ENCODE results near the gene PRKCA. TPM values are rescaled to one million over a fixed set of nuclear protein-coding genes. Genes with fewer than 3 reads are reported as not detected.

PRKCA gene
- total and polyA plus RNA-seq, 2 of the 13 experiments (the other 11 are each of a cell fraction or from before 2014, with no cell fraction given), result 18.5 to 21.5 TPM

GRCh38 chr17:66775271-66775670, 472.9 kb downstream of the PRKCA start:
- peaks cover 3 to 33% of the 10 kb centered on the region in 2 experiments for H3K36me3 ChIP-seq (replicated peaks in 1 of 2; ENCODE audit: control insufficient read depth in 1 of 2, insufficient read depth in 2 of 2, low read length in 2 of 2)
- no peaks in the 10 kb centered on the region for H4K20me1 ChIP-seq (ENCODE audit: insufficient read depth, low read length)
- ChIA-PET POLR2A (no interaction called here), CTCF (ENCODE audit: low intra/inter-chr PET ratio, low total read pairs) (no interaction called here)
- H3K27me3 ChIP-seq (ENCODE audit: control insufficient read depth in 1 of 2, insufficient read depth in 2 of 2, low read length in 2 of 2), result no peaks in the 10 kb centered on the region; a peak in 1 of 5 replicates
- H3K79me2 ChIP-seq (ENCODE audit: insufficient read depth, low read length), result no peaks in the 10 kb centered on the region
- WGBS (ENCODE audit: low lambda C conversion rate), result 98% methylated on average over 6 of the region's 6 CpGs
- intact Hi-C loops (cut with micrococcal nuclease; ENCODE audit: unreplicated experiment) (no loop called here), in situ Hi-C loops (cut with HindIII; ENCODE audit: extremely low pct_ligation_motif_present, low pct_unique_long_range_greater_than_20kb) (no loop called here)
- no peak for TF ChIP-seq STAT6 (CRISPR knock-in tag; IDR thresholded peaks at IDR 0.05; ENCODE audit: borderline replicate concordance)
- no TSS peak for BruUV-seq (replicated peaks)
- DNase-seq (ENCODE audit: low spot score), result no peak
- no peaks in the 10 kb centered on the region for H3K9me3 ChIP-seq (ENCODE audit: low read length)
- no peak for FAIRE-seq
- H3K4me1 ChIP-seq (ENCODE audit: insufficient read depth, low read length), result peaks cover 21% of the 10 kb centered on the region
- no peak for ATAC-seq
- no peak overlapping the region for H3K4me3 ChIP-seq (replicated peaks in 1 of 3; ENCODE audit: insufficient read depth in 1 of 3, low read depth in 2 of 3, low read length in 3 of 3)
- no peak overlapping the region for H3K27ac ChIP-seq (ENCODE audit: extremely low read length, insufficient read depth, low read length)
- H2AFZ ChIP-seq (ENCODE audit: low read length), result no peak overlapping the region
- no peak overlapping the region for H3K9ac ChIP-seq (ENCODE audit: insufficient read depth, low read depth, low read length)
- no peak overlapping the region for H3K4me2 ChIP-seq (ENCODE audit: low read depth, low read length)

- no peaks in the 10 kb centered on the region for H4K20me1 ChIP-seq (ENCODE audit: insufficient read depth, low read length)
- H3K4me3 ChIP-seq (replicated peaks in 1 of 3; ENCODE audit: insufficient read depth in 1 of 3, low read depth in 2 of 3, low read length in 3 of 3), result no peak overlapping the region
- FAIRE-seq, result no peak
- DNase-seq (ENCODE audit: low spot score), result no peak
- in situ Hi-C loops (cut with HindIII; ENCODE audit: extremely low pct_ligation_motif_present, low pct_unique_long_range_greater_than_20kb) (no loop called here), intact Hi-C loops (cut with micrococcal nuclease; ENCODE audit: unreplicated experiment) (no loop called here)
- peaks cover 3 to 33% of the 10 kb centered on the region in 2 experiments for H3K36me3 ChIP-seq (replicated peaks in 1 of 2; ENCODE audit: control insufficient read depth in 1 of 2, insufficient read depth in 2 of 2, low read length in 2 of 2)
- peaks cover 21% of the 10 kb centered on the region for H3K4me1 ChIP-seq (ENCODE audit: insufficient read depth, low read length)
- no peak overlapping the region for H3K4me2 ChIP-seq (ENCODE audit: low read depth, low read length)
- no peak overlapping the region for H2AFZ ChIP-seq (ENCODE audit: low read length)
- 89% methylated on average over 7 of the region's 7 CpGs for WGBS (ENCODE audit: low lambda C conversion rate)
- no peak for ATAC-seq
- H3K27me3 ChIP-seq (ENCODE audit: control insufficient read depth in 1 of 2, insufficient read depth in 2 of 2, low read length in 2 of 2), result no peaks in the 10 kb centered on the region; a peak in 1 of 5 replicates
- H3K79me2 ChIP-seq (ENCODE audit: insufficient read depth, low read length), result no peaks in the 10 kb centered on the region
- H3K9ac ChIP-seq (ENCODE audit: insufficient read depth, low read depth, low read length), result no peak overlapping the region
- H3K27ac ChIP-seq (ENCODE audit: extremely low read length, insufficient read depth, low read length), result no peak overlapping the region
- ChIA-PET POLR2A (no interaction called here), CTCF (ENCODE audit: low intra/inter-chr PET ratio, low total read pairs) (no interaction called here)
- BruUV-seq (replicated peaks), result no TSS peak
- no peaks in the 10 kb centered on the region for H3K9me3 ChIP-seq (ENCODE audit: low read length)
- no peak for TF ChIP-seq AGO1 (IDR thresholded peaks at IDR 0.05; ENCODE audit: low read depth, low read length, poor library complexity, severe bottlenecking)
- TF ChIP-seq ZNF547 (CRISPR knock-in tag; IDR thresholded peaks at IDR 0.05), result no peak
- TF ChIP-seq TFAP4 (IDR thresholded peaks at IDR 0.05; ENCODE audit: borderline replicate concordance, low read depth), result no peak
- TF ChIP-seq THAP8 (CRISPR knock-in tag; IDR thresholded peaks at IDR 0.05; ENCODE audit: borderline replicate concordance), result no peak
- TF ChIP-seq ZNF691 (CRISPR knock-in tag; IDR thresholded peaks at IDR 0.05; ENCODE audit: borderline replicate concordance, low read depth), result no peak
- no peak for TF ChIP-seq E2F1 (CRISPR knock-in tag; IDR thresholded peaks at IDR 0.05)
- no peak for TF ChIP-seq JDP2 (CRISPR knock-in tag; IDR thresholded peaks at IDR 0.05; ENCODE audit: borderline replicate concordance)
- no peak for TF ChIP-seq FOXK2 (IDR thresholded peaks at IDR 0.05)
These were observed 473.5 kb downstream of the PRKCA start for GRCh38 chr17:66775881-66776400.

All from HepG2 (cell line).